ENCODE data around the gene NUP153.

- TF ChIP-seq GATA2 (IDR thresholded peaks at IDR 0.05; ENCODE audit: low read depth, low read length) (no peak), GATA3 (IDR thresholded peaks at IDR 0.05; ENCODE audit: low read depth, low read length) (no peak)
Observed at GRCh38 chr6:17624396-17624795, 82.3 kb downstream of the NUP153 start.
